ENCODE results near the gene APOA5. TPM values are rescaled to one million over a fixed set of nuclear protein-coding genes. Genes with fewer than 3 reads are reported as not detected.

Gene APOA5
- total RNA-seq, 4 donors from 2014 or later = not detected

DNA sequence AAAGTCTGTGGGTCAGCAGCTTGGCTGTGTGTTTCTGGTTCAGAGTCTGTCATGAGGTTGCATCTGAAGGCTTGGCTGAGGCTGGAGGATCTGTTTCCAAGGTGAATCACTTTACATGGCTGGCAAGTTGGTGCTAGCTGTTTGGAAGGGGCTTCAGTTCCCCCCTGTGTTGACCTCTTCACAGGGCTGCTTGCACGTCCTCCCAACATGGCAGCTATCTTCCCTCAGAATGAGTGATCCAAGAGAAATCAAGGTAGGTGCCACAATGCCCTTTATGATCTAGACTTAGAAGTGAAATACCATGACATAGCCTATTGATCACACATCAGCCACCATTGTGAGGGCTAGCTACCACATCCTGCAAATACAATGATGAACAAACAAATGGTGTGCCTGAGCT, 21.5 kb upstream of the APOA5 start:
- Histone ChIP-seq H3K4me1 (no peaks in the 10 kb centered on the region), H3K27me3 (no peaks in the 10 kb centered on the region), H3K36me3 (no peaks in the 10 kb centered on the region), H3K27ac (no peak overlapping the region), H3K9me3 (no peaks in the 10 kb centered on the region), H3K4me3 (no peak overlapping the region)
- no peak for TF ChIP-seq POLR2A (IDR thresholded peaks at IDR 0.05)
- TF ChIP-seq, protein P1, sequence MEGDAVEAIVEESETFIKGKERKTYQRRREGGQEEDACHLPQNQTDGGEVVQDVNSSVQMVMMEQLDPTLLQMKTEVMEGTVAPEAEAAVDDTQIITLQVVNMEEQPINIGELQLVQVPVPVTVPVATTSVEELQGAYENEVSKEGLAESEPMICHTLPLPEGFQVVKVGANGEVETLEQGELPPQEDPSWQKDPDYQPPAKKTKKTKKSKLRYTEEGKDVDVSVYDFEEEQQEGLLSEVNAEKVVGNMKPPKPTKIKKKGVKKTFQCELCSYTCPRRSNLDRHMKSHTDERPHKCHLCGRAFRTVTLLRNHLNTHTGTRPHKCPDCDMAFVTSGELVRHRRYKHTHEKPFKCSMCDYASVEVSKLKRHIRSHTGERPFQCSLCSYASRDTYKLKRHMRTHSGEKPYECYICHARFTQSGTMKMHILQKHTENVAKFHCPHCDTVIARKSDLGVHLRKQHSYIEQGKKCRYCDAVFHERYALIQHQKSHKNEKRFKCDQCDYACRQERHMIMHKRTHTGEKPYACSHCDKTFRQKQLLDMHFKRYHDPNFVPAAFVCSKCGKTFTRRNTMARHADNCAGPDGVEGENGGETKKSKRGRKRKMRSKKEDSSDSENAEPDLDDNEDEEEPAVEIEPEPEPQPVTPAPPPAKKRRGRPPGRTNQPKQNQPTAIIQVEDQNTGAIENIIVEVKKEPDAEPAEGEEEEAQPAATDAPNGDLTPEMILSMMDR (IDR thresholded peaks at IDR 0.05) = no peak
- no peak for TF ChIP-seq EP300 (IDR thresholded peaks at IDR 0.05)
- no peak for TF ChIP-seq POLR2AphosphoS5 (IDR thresholded peaks at IDR 0.05)
- 60 to 100% methylated on average over 1 of the region's 1 CpG for WGBS, 2 donors (ENCODE audit: low coverage in 1 of 2)
- ATAC-seq = no peak

DNA sequence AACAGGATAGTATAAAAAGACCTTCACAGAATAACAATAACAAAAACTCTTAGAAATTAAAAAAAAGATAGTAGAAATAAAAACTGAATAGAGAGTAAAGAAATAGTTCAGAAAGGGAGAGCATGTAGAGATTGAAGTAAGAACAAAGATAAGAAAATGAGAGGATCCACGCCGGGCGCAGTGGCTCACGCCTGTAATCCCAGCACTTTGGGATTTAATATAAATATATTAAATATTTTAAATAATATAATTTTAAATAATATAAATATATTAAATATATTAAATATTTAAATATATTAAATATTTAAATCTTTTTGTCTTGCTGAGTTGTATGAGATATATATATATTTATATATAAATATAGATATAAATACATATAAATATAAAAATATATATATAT, 20.4 kb upstream of the APOA5 start:
- H3K9me3 ChIP-seq = no peaks in the 10 kb centered on the region
- TF ChIP-seq EP300 (IDR thresholded peaks at IDR 0.05) (no peak), POLR2AphosphoS5 (IDR thresholded peaks at IDR 0.05) (no peak), POLR2A (IDR thresholded peaks at IDR 0.05) (no peak)
- TF ChIP-seq, protein P1 (IDR thresholded peaks at IDR 0.05) = no peak
- no peaks in the 10 kb centered on the region for H3K4me1 ChIP-seq
- peaks cover 5% of the 10 kb centered on the region for H3K27me3 ChIP-seq
- H3K36me3 ChIP-seq = no peaks in the 10 kb centered on the region
- ATAC-seq = no peak
- 78 to 95% methylated on average over 4 of the region's 4 CpGs for WGBS, 2 donors (ENCODE audit: low coverage in 1 of 2)
- no peak overlapping the region for H3K4me3 ChIP-seq
- no peak overlapping the region for H3K27ac ChIP-seq

DNA sequence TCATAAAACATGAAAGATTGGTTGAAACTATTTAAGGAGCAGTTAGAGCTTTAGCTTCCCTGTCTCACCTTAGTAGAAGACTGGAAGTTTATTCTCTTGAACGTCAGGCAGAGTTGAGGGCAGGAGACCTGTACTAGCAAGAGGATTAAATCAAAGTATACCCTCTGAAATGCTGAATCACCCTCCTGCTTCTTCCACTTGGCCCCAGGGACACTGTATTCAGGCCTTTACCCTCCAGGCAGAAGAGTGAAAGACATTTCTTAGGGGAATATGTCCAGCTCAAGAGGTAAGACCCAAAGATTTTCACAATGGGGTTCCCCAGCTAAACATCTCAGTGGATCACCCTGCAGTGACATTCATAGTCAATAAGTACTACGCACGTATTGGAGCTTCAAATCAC, 19.5 kb upstream of the APOA5 start:
- H3K4me1 ChIP-seq = no peaks in the 10 kb centered on the region
- ATAC-seq = no peak
- no peaks in the 10 kb centered on the region for H3K9me3 ChIP-seq
- H3K4me3 ChIP-seq = no peak overlapping the region
- 65 to 75% methylated on average over 2 to 3 of the region's 3 CpGs for WGBS, 2 donors (ENCODE audit: low coverage in 1 of 2)
- TF ChIP-seq EP300 (IDR thresholded peaks at IDR 0.05) = no peak
- TF ChIP-seq, protein P1 (IDR thresholded peaks at IDR 0.05) = no peak
- no peak for TF ChIP-seq POLR2AphosphoS5 (IDR thresholded peaks at IDR 0.05)
- TF ChIP-seq POLR2A (IDR thresholded peaks at IDR 0.05) = no peak
- H3K36me3 ChIP-seq = no peaks in the 10 kb centered on the region
- peaks cover 5% of the 10 kb centered on the region for H3K27me3 ChIP-seq
- H3K27ac ChIP-seq = no peak overlapping the region

DNA sequence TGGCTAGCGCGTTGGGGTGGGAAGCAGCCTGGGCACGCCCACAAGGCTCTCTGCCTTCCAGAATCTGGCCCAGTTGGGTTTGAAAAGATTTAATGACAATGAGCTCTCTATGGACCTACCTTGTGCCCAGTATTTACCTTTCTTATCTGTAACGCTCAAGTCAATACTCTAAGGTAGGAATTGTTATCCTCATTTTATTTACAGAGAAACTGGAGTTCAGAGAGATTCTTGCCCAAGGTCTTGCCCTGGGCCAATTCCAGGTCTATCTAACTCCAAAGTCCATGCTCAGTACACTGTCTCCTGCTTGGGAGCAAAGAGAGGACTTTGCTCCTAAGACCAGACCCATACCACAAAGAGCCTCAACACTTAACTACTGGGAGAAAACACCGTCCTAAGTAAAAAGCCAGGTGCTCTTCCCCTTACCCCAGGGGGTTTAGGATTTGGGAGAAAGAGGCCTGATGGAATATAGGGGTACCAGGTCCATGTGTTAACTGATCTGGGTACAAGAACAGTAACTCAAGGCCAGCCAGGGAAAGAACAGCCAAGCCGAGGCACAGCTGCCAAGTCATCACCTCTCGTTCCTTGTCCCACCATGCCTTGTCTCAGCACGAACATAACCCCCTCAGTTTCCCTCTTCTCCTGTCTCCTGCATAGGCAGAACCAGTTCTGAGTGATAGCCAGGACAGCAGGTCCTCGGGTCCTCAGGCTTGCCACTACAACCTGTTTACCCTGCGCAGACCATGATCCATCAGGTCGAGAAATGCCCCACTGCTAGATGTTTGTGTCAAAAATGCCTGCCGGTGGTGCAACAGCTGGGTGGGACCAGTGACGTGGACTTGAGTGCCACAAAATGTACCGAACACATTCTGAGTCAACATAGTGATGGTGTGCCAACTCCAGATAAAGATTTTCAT, 16.8 kb upstream of the APOA5 start:
- Histone ChIP-seq H3K4me1 (no peaks in the 10 kb centered on the region), H3K36me3 (no peaks in the 10 kb centered on the region), H3K27ac (no peak overlapping the region), H3K9me3 (no peaks in the 10 kb centered on the region), H3K27me3 (peaks cover 5% of the 10 kb centered on the region), H3K4me3 (no peak overlapping the region)
- TF ChIP-seq EP300 (IDR thresholded peaks at IDR 0.05) (no peak), POLR2A (IDR thresholded peaks at IDR 0.05) (no peak), POLR2AphosphoS5 (IDR thresholded peaks at IDR 0.05) (no peak)
- TF ChIP-seq, protein P1 (IDR thresholded peaks at IDR 0.05) = no peak
- no peak for ATAC-seq
- WGBS, 2 donors (ENCODE audit: low coverage in 1 of 2) = 72 to 94% methylated on average over 4 to 14 of the region's 14 CpGs
